Small intestine (tissue), 7 donors: Measurements from ENCODE around the gene LRP1B. TPM values are rescaled to one million over a fixed set of nuclear protein-coding genes. Genes with fewer than 3 reads are reported as not detected.

Experiments used
- DNase-seq, 2 donors: peaks; one replicate each; pipeline versions ENCODE4 v3.0.0 to v3.0.0-alpha.2; 2013
- FAIRE-seq: peaks from 2 replicates; lab custom pipeline; 2012; peaks lifted over from hg19 to GRCh38; lab: Jason Lieb, UNC
- H3K27ac ChIP-seq, 3 donors: one replicate each; pipeline ENCODE4 v1.5.1; 2013; ENCODE audit warnings: low read length in 2 of 3, mild to moderate bottlenecking in 2 of 3, control low read depth in 1 of 3, inconsistent platforms in 1 of 3, low read depth in 1 of 3, moderate library complexity in 1 of 3
- H3K27me3 ChIP-seq, 3 donors: one replicate each; pipeline ENCODE4 v1.6.1; 2013; ENCODE audit warnings: low read length in 3 of 3, inconsistent platforms in 1 of 3; ENCODE audit not compliant: control insufficient read depth in 3 of 3, insufficient read depth in 3 of 3
- H3K36me3 ChIP-seq, 3 donors: one replicate each; pipeline ENCODE4 v1.6.1; 2013; ENCODE audit warnings: low read length in 3 of 3, inconsistent platforms in 1 of 3, low read depth in 1 of 3, mild to moderate bottlenecking in 1 of 3, moderate library complexity in 1 of 3; ENCODE audit not compliant: control insufficient read depth in 3 of 3, insufficient read depth in 2 of 3
- H3K4me1 ChIP-seq, 3 donors: one replicate each; pipeline ENCODE4 v1.6.1; 2013; ENCODE audit warnings: low read length in 2 of 3, inconsistent platforms in 1 of 3, low read depth in 1 of 3, mild to moderate bottlenecking in 1 of 3, moderate library complexity in 1 of 3; ENCODE audit not compliant: control insufficient read depth in 3 of 3, insufficient read depth in 2 of 3
- H3K4me3 ChIP-seq, 3 donors: one replicate each; pipeline ENCODE4 v1.5.1; 2013; ENCODE audit warnings: low read length in 3 of 3, control low read depth in 1 of 3, inconsistent platforms in 1 of 3, low read depth in 1 of 3, mild to moderate bottlenecking in 1 of 3, moderate library complexity in 1 of 3
- H3K9me3 ChIP-seq, 2 donors: one replicate each; pipeline ENCODE4 v1.6.1; 2013; ENCODE audit warnings: low read depth in 1 of 2, low read length in 1 of 2; ENCODE audit not compliant: control insufficient read depth in 2 of 2, insufficient read depth in 1 of 2
- WGBS, 3 donors: extraction: QIAGEN DNeasy Blood & Tissue Kit; methylation state at CpG; one replicate each; pipeline ENCODE4 v1.1.7; 2013; 5-methylcytosine and 5-hydroxymethylcytosine counted together
- polyA plus RNA-seq, 4 donors: library from polyadenylated mRNA; stranded (reverse) in 3 of 4; unstranded in 1 of 4; fragments of 200-250 nt in 3 of 4; fragments of 120-200 nt in 1 of 4; gene quantifications; one replicate each; pipeline versions ENCODE4 v1.2.1 to v1.2.3, GENCODE V29; 2013
- donor health status: healthy with polysubstance abuse.
- donor health status: control.
- donor health status: control.
- donor health status: Bipolar disorder and iron deficiency.
- donor health status: healthy.

LRP1B gene
- polyA plus RNA-seq, 4 donors = 0.07 to 0.64 TPM; not detected in 2

GRCh38 chr2:140512106-140512505 lies 1618.7 kb downstream of the LRP1B start:
- no peaks in the 10 kb centered on the region for H3K4me1 ChIP-seq
- no peak for DNase-seq
- 58 to 73% (median 59%) methylated on average over 3 of the region's 3 CpGs for WGBS, 3 donors

GRCh38 chr2:140509765-140510164 lies 1621.1 kb downstream of the LRP1B start:
- Histone ChIP-seq H3K27ac (no peak overlapping the region), H3K27me3 (no peaks in the 10 kb centered on the region), H3K4me1 (no peaks in the 10 kb centered on the region), H3K9me3 (no peaks in the 10 kb centered on the region), H3K36me3 (no peaks in the 10 kb centered on the region), H3K4me3 (no peak overlapping the region)
- FAIRE-seq (no peak), DNase-seq (no peak)
- 94 to 97% (median 95%) methylated on average over 6 of the region's 6 CpGs for WGBS, 3 donors

More at GRCh38 chr2:140512106-140512505, 1618.7 kb downstream of the LRP1B start:
- no peaks in the 10 kb centered on the region for H3K9me3 ChIP-seq
- H3K36me3 ChIP-seq = no peaks in the 10 kb centered on the region
- H3K4me3 ChIP-seq = no peak overlapping the region
- H3K27me3 ChIP-seq = no peaks in the 10 kb centered on the region
- H3K27ac ChIP-seq = no peak overlapping the region
- FAIRE-seq = no peak

GRCh38 chr2:140508756-140509155 lies 1622.1 kb downstream of the LRP1B start:
- no peak overlapping the region for H3K4me3 ChIP-seq
- no peaks in the 10 kb centered on the region for H3K4me1 ChIP-seq
- H3K9me3 ChIP-seq = no peaks in the 10 kb centered on the region
- WGBS, 3 donors = 25 to 54% (median 40%) methylated on average over 4 of the region's 4 CpGs
- H3K27ac ChIP-seq = no peak overlapping the region
- H3K27me3 ChIP-seq = no peaks in the 10 kb centered on the region
- DNase-seq (no peak), FAIRE-seq (no peak)
- H3K36me3 ChIP-seq = no peaks in the 10 kb centered on the region

GRCh38 chr2:140506606-140507005 lies 1624.2 kb downstream of the LRP1B start:
- H3K27ac ChIP-seq = no peak overlapping the region
- FAIRE-seq = no peak
- H3K4me1 ChIP-seq = no peaks in the 10 kb centered on the region
- no peaks in the 10 kb centered on the region for H3K36me3 ChIP-seq
- no peak for DNase-seq
- no peaks in the 10 kb centered on the region for H3K9me3 ChIP-seq
- 80 to 82% (median 82%) methylated on average over 2 of the region's 2 CpGs for WGBS, 3 donors
- no peaks in the 10 kb centered on the region for H3K27me3 ChIP-seq
- no peak overlapping the region for H3K4me3 ChIP-seq

- Histone ChIP-seq H3K9me3 (no peaks in the 10 kb centered on the region), H3K27ac (no peak overlapping the region), H3K4me3 (no peak overlapping the region), H3K27me3 (no peaks in the 10 kb centered on the region), H3K36me3 (no peaks in the 10 kb centered on the region), H3K4me1 (no peaks in the 10 kb centered on the region)
- DNase-seq (no peak), FAIRE-seq (no peak)
- 59 to 65% (median 64%) methylated on average over 2 of the region's 2 CpGs for WGBS, 3 donors
These were observed 1626.2 kb downstream of the LRP1B start for GRCh38 chr2:140504601-140505000.

- H3K27ac ChIP-seq = no peak overlapping the region
- H3K36me3 ChIP-seq = no peaks in the 10 kb centered on the region
- WGBS, 3 donors = 68 to 77% (median 77%) methylated on average over 6 of the region's 6 CpGs
- no peaks in the 10 kb centered on the region for H3K4me1 ChIP-seq
- DNase-seq (peak in 1 of 2 donors; percentile 8), FAIRE-seq (no peak)
- H3K9me3 ChIP-seq = no peaks in the 10 kb centered on the region
- H3K4me3 ChIP-seq = no peak overlapping the region
- no peaks in the 10 kb centered on the region for H3K27me3 ChIP-seq
These were observed 1627.7 kb downstream of the LRP1B start for GRCh38 chr2:140502951-140503630.

GRCh38 chr2:140498360-140498759 lies 1632.5 kb downstream of the LRP1B start:
- FAIRE-seq = no peak
- Histone ChIP-seq H3K4me3 (no peak overlapping the region), H3K27me3 (no peaks in the 10 kb centered on the region), H3K9me3 (no peaks in the 10 kb centered on the region), H3K36me3 (no peaks in the 10 kb centered on the region), H3K4me1 (no peaks in the 10 kb centered on the region), H3K27ac (no peak overlapping the region)
- no peak for DNase-seq
- 52 to 59% (median 54%) methylated on average over 4 of the region's 4 CpGs for WGBS, 3 donors

- Histone ChIP-seq H3K4me1 (no peaks in the 10 kb centered on the region), H3K4me3 (no peak overlapping the region), H3K27ac (no peak overlapping the region), H3K27me3 (no peaks in the 10 kb centered on the region), H3K9me3 (no peaks in the 10 kb centered on the region), H3K36me3 (no peaks in the 10 kb centered on the region)
- 85 to 94% (median 91%) methylated on average over 1 of the region's 1 CpG for WGBS, 3 donors
- DNase-seq (no peak), FAIRE-seq (no peak)
These were observed 1634.1 kb downstream of the LRP1B start for GRCh38 chr2:140496714-140497113.

GRCh38 chr2:140491876-140492275 lies 1638.9 kb downstream of the LRP1B start:
- Histone ChIP-seq H3K27ac (no peak overlapping the region), H3K4me3 (no peak overlapping the region), H3K9me3 (no peaks in the 10 kb centered on the region), H3K36me3 (no peaks in the 10 kb centered on the region), H3K27me3 (no peaks in the 10 kb centered on the region), H3K4me1 (no peaks in the 10 kb centered on the region)
- WGBS, 3 donors = 32 to 57% (median 42%) methylated on average over 3 of the region's 3 CpGs
- FAIRE-seq = no peak
- DNase-seq = no peak
